ENCODE results near the gene IGF2. TPM values are rescaled to one million over a fixed set of nuclear protein-coding genes. Genes with fewer than 3 reads are reported as not detected.

The IGF2 gene
- total RNA-seq, 4 donors from 2014 or later, result 0.76 to 35.3 (median 2.8) TPM

GRCh38 chr11:2153581-2154194 lies 14.5 kb upstream of the IGF2 start:
- intact Hi-C loops (cut with DNase I), result loop anchor here (5.0 to 10.0 kb wide), 2 partner anchors 459 to 501 kb away; partner anchors contain the start of gene KRTAP5-6
- TF ChIP-seq CTCF (IDR thresholded peaks at IDR 0.05), result no peak
- TF ChIP-seq POLR2A (IDR thresholded peaks at IDR 0.05), result no peak
- DNase-seq, result no peak
- Histone ChIP-seq H3K9me3 (no peaks in the 10 kb centered on the region), H3K27me3 (peaks cover 0 to 80% (median 5%) of the 10 kb centered on the region in 4 donors), H3K4me1 (peaks cover 4 to 14% (median 6%) of the 10 kb centered on the region in 3 donors), H3K4me3 (no peak overlapping the region), H3K27ac (no peak overlapping the region), H3K36me3 (no peaks in the 10 kb centered on the region)
- 68% methylated on average over 2 of the region's 14 CpGs; no CpG with 5 or more reads in 1 of the 2 donors for WGBS, 2 donors

- H3K27ac ChIP-seq, result peak overlapping the region in 1 of 4 donors; percentile 6
- 0% methylated on average over 8 to 9 of the region's 22 CpGs for WGBS, 2 donors
- H3K27me3 ChIP-seq, result peaks cover 0 to 81% (median 9%) of the 10 kb centered on the region in 4 donors
Measured at GRCh38 chr11:2151500-2152257, 12.5 kb upstream of the IGF2 start.

GRCh38 chr11:2149864-2150847 lies 11.0 kb upstream of the IGF2 start:
- no peaks in the 10 kb centered on the region for H3K36me3 ChIP-seq
- intact Hi-C loops (cut with DNase I), result loop anchor here (5.0 to 10.0 kb wide), 2 partner anchors 455 to 498 kb away; partner anchors contain the start of gene KRTAP5-6
- no peak overlapping the region for H3K4me3 ChIP-seq
- H3K9me3 ChIP-seq, result no peaks in the 10 kb centered on the region
- WGBS, 2 donors, result 19 to 22% methylated on average over 9 to 11 of the region's 11 CpGs
- no peak for DNase-seq
- peaks cover 4 to 8% (median 6%) of the 10 kb centered on the region in 3 donors for H3K4me1 ChIP-seq
- TF ChIP-seq POLR2A (IDR thresholded peaks at IDR 0.05) (no peak), CTCF (IDR thresholded peaks at IDR 0.05) (peak in 5 of 6 experiments; percentile 10 to 55 (median 35))
- peaks cover 4 to 81% (median 19%) of the 10 kb centered on the region in 4 donors for H3K27me3 ChIP-seq
- no peak overlapping the region for H3K27ac ChIP-seq

More at GRCh38 chr11:2151500-2152257, 12.5 kb upstream of the IGF2 start:
- intact Hi-C loops (cut with DNase I), result loop anchor here (5.0 to 10.0 kb wide), 2 partner anchors 457 to 499 kb away; partner anchors contain the start of gene KRTAP5-6
- Histone ChIP-seq H3K4me1 (peaks cover 4 to 14% (median 6%) of the 10 kb centered on the region in 3 donors), H3K36me3 (no peaks in the 10 kb centered on the region), H3K9me3 (no peaks in the 10 kb centered on the region), H3K4me3 (peak overlapping the region in 1 of 4 donors; percentile 18)
- DNase-seq, result no peak
- no peak for TF ChIP-seq POLR2A (IDR thresholded peaks at IDR 0.05)
- TF ChIP-seq CTCF (IDR thresholded peaks at IDR 0.05), result peak; percentile 69 to 95 (median 89)

GRCh38 chr11:2149460-2149859 lies 10.3 kb upstream of the IGF2 start:
- no peak for DNase-seq
- intact Hi-C loops (cut with DNase I), result no loop called here
- no peak overlapping the region for H3K4me3 ChIP-seq
- H3K36me3 ChIP-seq, result no peaks in the 10 kb centered on the region
- WGBS, 2 donors, result 36 to 40% methylated on average over 2 to 6 of the region's 8 CpGs
- TF ChIP-seq POLR2A (IDR thresholded peaks at IDR 0.05) (no peak), CTCF (IDR thresholded peaks at IDR 0.05) (no peak)
- peaks cover 9 to 84% (median 25%) of the 10 kb centered on the region in 4 donors for H3K27me3 ChIP-seq
- H3K9me3 ChIP-seq, result no peaks in the 10 kb centered on the region
- H3K27ac ChIP-seq, result no peak overlapping the region
- H3K4me1 ChIP-seq, result peaks cover 4 to 10% (median 6%) of the 10 kb centered on the region in 3 donors

Measured in esophagus squamous epithelium (tissue), 5 donors.